ENCODE results near the gene USP34. TPM values are rescaled to one million over a fixed set of nuclear protein-coding genes. Genes with fewer than 3 reads are reported as not detected.

USP34 gene
- total RNA-seq, 4 donors from 2014 or later = 124 to 147 (median 135) TPM

- TF ChIP-seq, protein P1, sequence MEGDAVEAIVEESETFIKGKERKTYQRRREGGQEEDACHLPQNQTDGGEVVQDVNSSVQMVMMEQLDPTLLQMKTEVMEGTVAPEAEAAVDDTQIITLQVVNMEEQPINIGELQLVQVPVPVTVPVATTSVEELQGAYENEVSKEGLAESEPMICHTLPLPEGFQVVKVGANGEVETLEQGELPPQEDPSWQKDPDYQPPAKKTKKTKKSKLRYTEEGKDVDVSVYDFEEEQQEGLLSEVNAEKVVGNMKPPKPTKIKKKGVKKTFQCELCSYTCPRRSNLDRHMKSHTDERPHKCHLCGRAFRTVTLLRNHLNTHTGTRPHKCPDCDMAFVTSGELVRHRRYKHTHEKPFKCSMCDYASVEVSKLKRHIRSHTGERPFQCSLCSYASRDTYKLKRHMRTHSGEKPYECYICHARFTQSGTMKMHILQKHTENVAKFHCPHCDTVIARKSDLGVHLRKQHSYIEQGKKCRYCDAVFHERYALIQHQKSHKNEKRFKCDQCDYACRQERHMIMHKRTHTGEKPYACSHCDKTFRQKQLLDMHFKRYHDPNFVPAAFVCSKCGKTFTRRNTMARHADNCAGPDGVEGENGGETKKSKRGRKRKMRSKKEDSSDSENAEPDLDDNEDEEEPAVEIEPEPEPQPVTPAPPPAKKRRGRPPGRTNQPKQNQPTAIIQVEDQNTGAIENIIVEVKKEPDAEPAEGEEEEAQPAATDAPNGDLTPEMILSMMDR (IDR thresholded peaks at IDR 0.05) = no peak
- ATAC-seq (ENCODE audit: low FRiP score) (no peak), DNase-seq (ENCODE audit: low spot score) (no peak)
These were observed 132.4 kb downstream of the USP34 start for GRCh38 chr2:61338447-61338846.

- TF ChIP-seq, protein P1 (IDR thresholded peaks at IDR 0.05) = no peak
These were observed 135.7 kb downstream of the USP34 start for GRCh38 chr2:61335187-61335586.

GRCh38 chr2:61334466-61334865, 136.4 kb downstream of the USP34 start:
- TF ChIP-seq, protein P1 (IDR thresholded peaks at IDR 0.05) = no peak
- DNase-seq (ENCODE audit: low spot score) (no peak), ATAC-seq (ENCODE audit: low FRiP score) (no peak)

More at GRCh38 chr2:61335187-61335586, 135.7 kb downstream of the USP34 start:
- ATAC-seq (ENCODE audit: low FRiP score) (no peak), DNase-seq (ENCODE audit: low spot score) (no peak)

GRCh38 chr2:61328707-61329251, 142.1 kb downstream of the USP34 start:
- DNase-seq (ENCODE audit: low spot score) (no peak), ATAC-seq (ENCODE audit: low FRiP score) (no peak)
- TF ChIP-seq, protein P1 (IDR thresholded peaks at IDR 0.05) = no peak

DNA sequence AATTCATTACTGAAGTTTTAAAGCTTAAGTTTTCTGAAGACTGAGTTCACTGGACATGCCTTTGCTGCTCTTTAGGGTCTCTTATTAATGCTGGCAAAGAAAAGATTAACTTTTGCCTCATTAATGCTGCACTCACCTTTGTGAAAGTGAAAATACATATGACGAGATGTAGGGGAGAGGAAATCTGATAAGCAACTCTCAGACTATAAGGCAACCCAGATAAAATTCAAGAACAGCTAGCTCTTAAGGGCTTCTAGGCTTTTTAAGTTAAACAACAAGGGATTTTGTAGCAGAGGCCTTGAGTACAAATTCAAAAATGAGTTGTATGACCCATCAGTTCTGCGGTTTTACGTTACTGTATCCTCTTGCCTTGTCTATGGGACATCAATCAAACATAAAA, 143.7 kb downstream of the USP34 start:
- TF ChIP-seq, protein P1 (IDR thresholded peaks at IDR 0.05) = no peak
- no peak for DNase-seq (ENCODE audit: low spot score)
- no peak for ATAC-seq (ENCODE audit: low FRiP score)

GRCh38 chr2:61326423-61326822, 144.5 kb downstream of the USP34 start:
- TF ChIP-seq, protein P1 (IDR thresholded peaks at IDR 0.05) = no peak
- ATAC-seq (ENCODE audit: low FRiP score) (no peak), DNase-seq (ENCODE audit: low spot score) (no peak)

DNA sequence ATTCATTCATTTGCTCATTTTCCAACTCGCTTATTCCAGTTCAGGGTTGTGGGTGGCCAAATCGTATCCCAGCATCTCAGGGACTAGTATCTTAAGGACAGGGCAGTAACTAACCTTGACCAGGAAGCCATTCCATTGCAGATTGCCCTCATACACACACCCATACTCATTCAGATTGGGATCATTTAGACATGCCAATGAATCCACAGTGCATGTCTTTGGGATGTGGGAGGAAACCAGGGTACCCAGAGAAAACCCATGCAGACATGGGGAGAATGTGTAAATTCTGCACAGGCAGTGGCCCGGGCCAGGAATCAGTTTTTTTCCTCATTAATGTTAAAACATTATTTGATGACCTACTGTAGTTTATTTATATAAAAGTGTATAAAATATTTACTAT, 150.7 kb downstream of the USP34 start:
- ATAC-seq (ENCODE audit: low FRiP score) (no peak), DNase-seq (ENCODE audit: low spot score) (no peak)
- TF ChIP-seq, protein P1 (IDR thresholded peaks at IDR 0.05) = no peak
